ENCODE measurements around the gene CXCL8. TPM values are rescaled to one million over a fixed set of nuclear protein-coding genes. Genes with fewer than 3 reads are reported as not detected.

CXCL8 gene
- total RNA-seq, 6 experiments from 2014 or later = 0.31 to 32.8 (median 12.9) TPM

DNA sequence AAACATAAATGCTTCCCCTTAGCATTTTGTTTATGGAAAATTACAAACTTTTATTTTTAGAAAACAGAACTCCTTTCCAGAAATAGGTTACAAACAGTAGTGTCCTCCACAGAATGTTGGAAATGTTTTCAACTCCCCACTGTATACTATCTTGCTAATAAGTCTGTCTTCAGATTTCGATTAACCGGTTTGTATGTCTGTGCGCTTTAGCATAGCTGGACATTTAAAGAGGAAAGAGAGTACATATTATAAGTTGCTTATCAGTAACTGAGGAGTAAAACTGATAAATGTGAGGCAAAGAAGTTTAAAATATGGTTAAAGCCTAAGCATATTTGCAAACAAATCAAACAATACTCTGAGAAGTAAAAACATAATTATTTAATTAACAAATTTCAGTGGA lies 3.4 kb downstream of the CXCL8 start:
- 47% methylated on average over 3 of the region's 3 CpGs for WGBS (ENCODE audit: insufficient coverage, low coverage, low lambda C conversion rate, missing lambda C conversion rate)
- Histone ChIP-seq H3K4me3 (no peak overlapping the region), H3K4me1 (peaks cover 0 to 5% (median 0%) of the 10 kb centered on the region in 4 donors), H3K27ac (no peak overlapping the region), H3K9me3 (no peaks in the 10 kb centered on the region), H3K27me3 (no peaks in the 10 kb centered on the region), H3K36me3 (no peaks in the 10 kb centered on the region)
- TF ChIP-seq CTCF (IDR thresholded peaks at IDR 0.05) = no peak
- TF ChIP-seq POLR2A (IDR thresholded peaks at IDR 0.05) = no peak
- DNase-seq (no peak), ATAC-seq (no peak)
- intact Hi-C loops (cut with DNase I) = no loop called here

DNA sequence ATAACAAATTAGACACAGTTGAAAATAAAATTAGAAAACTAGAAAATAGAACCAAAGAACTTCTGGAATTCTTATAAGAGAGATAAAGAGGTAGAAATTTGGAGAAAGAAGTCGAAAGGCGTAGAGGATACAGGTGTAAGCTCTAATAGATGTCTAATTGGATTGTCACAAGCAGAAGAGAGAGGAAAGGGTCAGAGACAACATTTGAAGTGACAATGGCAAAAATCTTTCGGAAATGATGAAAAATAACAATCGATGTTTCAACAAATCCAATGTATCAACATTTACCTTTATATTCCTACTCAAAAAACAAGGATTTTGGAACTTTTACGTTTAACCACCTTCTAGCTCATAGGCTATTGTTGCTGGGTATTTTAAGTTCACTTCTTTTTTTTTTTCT lies 3.8 kb downstream of the CXCL8 start:
- Histone ChIP-seq H3K36me3 (no peaks in the 10 kb centered on the region), H3K27me3 (no peaks in the 10 kb centered on the region), H3K9me3 (no peaks in the 10 kb centered on the region), H3K4me1 (peaks cover 0 to 5% (median 0%) of the 10 kb centered on the region in 4 donors), H3K27ac (no peak overlapping the region), H3K4me3 (no peak overlapping the region)
- WGBS (ENCODE audit: insufficient coverage, low coverage, low lambda C conversion rate, missing lambda C conversion rate) = 77% methylated on average over 5 of the region's 5 CpGs
- no peak for DNase-seq
- TF ChIP-seq CTCF (IDR thresholded peaks at IDR 0.05) (no peak), POLR2A (IDR thresholded peaks at IDR 0.05) (no peak)
- intact Hi-C loops (cut with DNase I) = no loop called here
- ATAC-seq = no peak

DNA sequence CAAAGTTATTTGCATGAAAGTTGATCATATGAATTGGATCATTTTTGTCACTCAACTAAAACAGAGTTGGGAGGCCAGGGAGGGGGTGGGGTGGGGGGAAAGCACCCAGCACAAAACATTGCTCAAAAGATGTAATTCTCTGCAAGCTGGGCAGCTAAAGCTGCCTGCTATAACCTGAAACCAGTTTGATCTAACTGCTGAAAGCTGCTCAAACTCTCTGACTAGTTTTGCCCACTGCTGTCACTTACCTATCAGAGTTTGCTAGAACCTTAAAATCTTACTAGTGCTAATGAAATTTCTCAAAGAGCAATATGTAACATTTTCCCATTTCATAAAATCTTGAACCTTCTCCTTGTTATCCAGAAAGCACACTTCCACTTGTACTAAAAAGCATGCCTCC lies 10.4 kb downstream of the CXCL8 start:
- H3K27ac ChIP-seq = no peak overlapping the region
- no peaks in the 10 kb centered on the region for H3K4me1 ChIP-seq
- H3K4me3 ChIP-seq = no peak overlapping the region
- no peaks in the 10 kb centered on the region for H3K9me3 ChIP-seq
- H3K27me3 ChIP-seq = no peaks in the 10 kb centered on the region
- ATAC-seq (no peak), DNase-seq (no peak)
- TF ChIP-seq CTCF (IDR thresholded peaks at IDR 0.05) (no peak), POLR2A (IDR thresholded peaks at IDR 0.05) (no peak)
- intact Hi-C loops (cut with DNase I) = no loop called here
- no peaks in the 10 kb centered on the region for H3K36me3 ChIP-seq

DNA sequence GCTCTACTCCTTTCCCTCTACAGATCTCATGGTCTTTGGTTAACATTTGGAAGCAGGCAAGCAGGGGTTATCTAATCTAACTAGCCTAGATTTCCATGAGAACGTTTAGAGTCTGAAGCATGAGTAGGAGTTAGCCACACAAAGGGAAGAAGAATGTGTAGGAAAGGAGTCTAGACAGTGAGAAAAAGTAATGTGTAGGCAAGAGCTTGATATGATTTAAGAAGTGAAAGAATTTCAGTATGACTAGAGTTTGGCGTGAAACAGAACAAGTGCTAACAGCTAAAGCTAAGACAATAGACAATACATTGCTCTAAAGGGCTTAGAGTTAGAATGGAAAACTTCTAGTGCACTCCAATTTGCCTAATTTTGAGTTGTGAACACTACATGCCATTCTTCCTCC lies 10.8 kb downstream of the CXCL8 start:
- DNase-seq = no peak
- TF ChIP-seq CTCF (IDR thresholded peaks at IDR 0.05) (no peak), POLR2A (IDR thresholded peaks at IDR 0.05) (no peak)
- Histone ChIP-seq H3K36me3 (no peaks in the 10 kb centered on the region), H3K4me3 (no peak overlapping the region), H3K27me3 (no peaks in the 10 kb centered on the region), H3K27ac (no peak overlapping the region), H3K9me3 (no peaks in the 10 kb centered on the region), H3K4me1 (no peaks in the 10 kb centered on the region)
- WGBS (ENCODE audit: insufficient coverage, low coverage, low lambda C conversion rate, missing lambda C conversion rate) = 44% methylated on average over 2 of the region's 2 CpGs
- no peak for ATAC-seq
- intact Hi-C loops (cut with DNase I) = no loop called here

DNA sequence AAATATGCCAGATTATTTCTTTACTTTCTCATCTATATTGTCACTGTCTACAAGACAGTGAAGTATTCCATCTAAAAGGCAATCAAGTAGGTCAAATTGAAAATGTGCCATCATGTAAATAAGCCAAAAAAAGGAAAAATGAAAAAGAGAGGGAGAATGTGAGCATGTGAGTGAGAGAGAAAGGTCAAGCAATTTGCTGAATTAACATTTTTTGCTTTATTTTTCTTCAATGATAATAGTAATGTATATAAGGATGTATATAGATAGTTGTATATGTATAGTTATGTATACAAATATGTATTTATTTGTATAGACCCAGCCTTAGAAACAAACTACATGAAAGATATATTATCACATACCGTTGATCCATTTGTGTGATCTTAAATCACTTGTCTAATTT lies 11.5 kb downstream of the CXCL8 start:
- Histone ChIP-seq H3K9me3 (no peaks in the 10 kb centered on the region), H3K36me3 (no peaks in the 10 kb centered on the region), H3K4me1 (no peaks in the 10 kb centered on the region), H3K27me3 (no peaks in the 10 kb centered on the region), H3K4me3 (no peak overlapping the region), H3K27ac (no peak overlapping the region)
- ATAC-seq (no peak), DNase-seq (no peak)
- WGBS (ENCODE audit: insufficient coverage, low coverage, low lambda C conversion rate, missing lambda C conversion rate) = 80% methylated on average over 1 of the region's 1 CpG
- TF ChIP-seq POLR2A (IDR thresholded peaks at IDR 0.05) (no peak), CTCF (IDR thresholded peaks at IDR 0.05) (no peak)
- intact Hi-C loops (cut with DNase I) = no loop called here
